ENCODE data around the gene ZBTB3. TPM values are rescaled to one million over a fixed set of nuclear protein-coding genes. Genes with fewer than 3 reads are reported as not detected.
A peak's percentile ranks its signal among the peaks of the same experiment; 100 is the strongest.

The ZBTB3 gene
- total and polyA plus RNA-seq, 2 of the 13 experiments (the other 11 are each of a cell fraction or from before 2014, with no cell fraction given), result 3.4 to 5.2 TPM

DNA sequence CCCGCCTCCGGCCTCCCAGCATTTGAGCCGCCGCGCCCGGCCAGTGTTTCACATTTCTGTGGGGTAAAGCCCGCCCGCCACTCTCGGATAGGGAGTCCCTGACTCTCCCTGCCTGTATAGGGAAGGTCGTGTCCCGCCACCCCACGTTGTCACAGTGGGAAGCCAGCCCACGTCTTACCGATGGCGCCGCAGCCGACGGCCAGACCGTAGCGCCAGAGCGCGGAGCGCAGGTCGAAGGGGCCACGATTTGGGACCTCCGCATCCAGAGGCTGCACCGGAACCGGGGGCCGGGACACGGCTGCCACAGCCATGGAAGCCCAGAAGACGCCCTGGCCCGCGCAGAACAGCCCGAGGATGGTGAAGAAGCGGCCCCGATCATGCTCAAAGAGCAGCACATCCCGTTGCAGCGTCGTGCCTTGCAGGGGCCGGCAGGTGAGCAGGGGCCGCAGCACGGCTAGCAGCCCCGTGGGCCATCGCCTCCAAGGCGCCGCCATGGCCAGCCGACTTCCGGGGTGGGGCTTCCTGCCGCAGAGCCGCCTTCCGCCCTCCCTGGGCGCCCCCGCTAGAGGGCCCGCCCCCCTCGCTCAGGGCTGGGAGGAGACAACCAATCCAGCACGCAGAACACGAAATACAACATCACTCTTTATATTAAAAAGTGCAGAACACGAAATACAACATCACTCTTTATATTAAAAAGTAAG lies 37.7 kb upstream of the ZBTB3 start, which contains the start of gene TMEM223 (continued):
- TF ChIP-seq FOXA1 (IDR thresholded peaks at IDR 0.05) (no peak), FOXA1 (CRISPR knock-in tag; IDR thresholded peaks at IDR 0.05) (no peak), RFX3 (CRISPR knock-in tag; IDR thresholded peaks at IDR 0.05) (no peak), KLF9 (CRISPR knock-in tag; IDR thresholded peaks at IDR 0.05; ENCODE audit: low read depth) (no peak), SMC3 (IDR thresholded peaks at IDR 0.05; ENCODE audit: low read length) (no peak), KMT2B (CRISPR knock-in tag; IDR thresholded peaks at IDR 0.05) (peak; percentile 89), MXD4 (CRISPR knock-in tag; IDR thresholded peaks at IDR 0.05) (peak; percentile 77; the same call in 1 of the 2 replicates), BORCS8-MEF2B (CRISPR knock-in tag; IDR thresholded peaks at IDR 0.05) (peak; percentile 46; the same call in 1 of the 2 replicates), ZNF766 (CRISPR knock-in tag; IDR thresholded peaks at IDR 0.05; ENCODE audit: borderline replicate concordance) (no peak), ZNF326 (CRISPR knock-in tag; IDR thresholded peaks at IDR 0.05; ENCODE audit: borderline replicate concordance) (peak; percentile 28; the same call in 1 of the 2 replicates), RNF2 (conservative IDR thresholded peaks at IDR 0.05; ENCODE audit: low read depth) (peak; percentile 68; the same call in 1 of the 2 replicates), ZFP1 (CRISPR knock-in tag; IDR thresholded peaks at IDR 0.05) (no peak), ZNF713 (CRISPR knock-in tag; IDR thresholded peaks at IDR 0.05) (peak; percentile 74; the same call in 1 of the 2 replicates), ZSCAN12 (CRISPR knock-in tag; IDR thresholded peaks at IDR 0.05) (no peak), YEATS4 (CRISPR knock-in tag; IDR thresholded peaks at IDR 0.05; ENCODE audit: borderline replicate concordance) (peak; percentile 55; the same call in 1 of the 2 replicates), ZNF614 (CRISPR knock-in tag; IDR thresholded peaks at IDR 0.05; ENCODE audit: borderline replicate concordance) (peak; percentile 73; the same call in 1 of the 2 replicates), BCL6 (CRISPR knock-in tag; IDR thresholded peaks at IDR 0.05) (0 out of 2 replicates have a peak, but pooled peaks have one; percentile 20), ZSCAN31 (CRISPR knock-in tag; IDR thresholded peaks at IDR 0.05; ENCODE audit: low read depth) (peak; percentile 41; the same call in 1 of the 2 replicates), PHF8 (CRISPR knock-in tag; IDR thresholded peaks at IDR 0.05) (peak; percentile 97)
- TF ChIP-seq, protein P1, sequence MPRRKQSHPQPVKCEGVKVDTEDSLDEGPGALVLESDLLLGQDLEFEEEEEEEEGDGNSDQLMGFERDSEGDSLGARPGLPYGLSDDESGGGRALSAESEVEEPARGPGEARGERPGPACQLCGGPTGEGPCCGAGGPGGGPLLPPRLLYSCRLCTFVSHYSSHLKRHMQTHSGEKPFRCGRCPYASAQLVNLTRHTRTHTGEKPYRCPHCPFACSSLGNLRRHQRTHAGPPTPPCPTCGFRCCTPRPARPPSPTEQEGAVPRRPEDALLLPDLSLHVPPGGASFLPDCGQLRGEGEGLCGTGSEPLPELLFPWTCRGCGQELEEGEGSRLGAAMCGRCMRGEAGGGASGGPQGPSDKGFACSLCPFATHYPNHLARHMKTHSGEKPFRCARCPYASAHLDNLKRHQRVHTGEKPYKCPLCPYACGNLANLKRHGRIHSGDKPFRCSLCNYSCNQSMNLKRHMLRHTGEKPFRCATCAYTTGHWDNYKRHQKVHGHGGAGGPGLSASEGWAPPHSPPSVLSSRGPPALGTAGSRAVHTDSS (CRISPR knock-in tag; conservative IDR thresholded peaks at IDR 0.05), result no peak
- TF ChIP-seq, protein P2, sequence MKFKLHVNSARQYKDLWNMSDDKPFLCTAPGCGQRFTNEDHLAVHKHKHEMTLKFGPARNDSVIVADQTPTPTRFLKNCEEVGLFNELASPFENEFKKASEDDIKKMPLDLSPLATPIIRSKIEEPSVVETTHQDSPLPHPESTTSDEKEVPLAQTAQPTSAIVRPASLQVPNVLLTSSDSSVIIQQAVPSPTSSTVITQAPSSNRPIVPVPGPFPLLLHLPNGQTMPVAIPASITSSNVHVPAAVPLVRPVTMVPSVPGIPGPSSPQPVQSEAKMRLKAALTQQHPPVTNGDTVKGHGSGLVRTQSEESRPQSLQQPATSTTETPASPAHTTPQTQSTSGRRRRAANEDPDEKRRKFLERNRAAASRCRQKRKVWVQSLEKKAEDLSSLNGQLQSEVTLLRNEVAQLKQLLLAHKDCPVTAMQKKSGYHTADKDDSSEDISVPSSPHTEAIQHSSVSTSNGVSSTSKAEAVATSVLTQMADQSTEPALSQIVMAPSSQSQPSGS (CRISPR knock-in tag; IDR thresholded peaks at IDR 0.05), result no peak
